HepG2 (cell line): ENCODE results near the gene SPATA13. TPM values are rescaled to one million over a fixed set of nuclear protein-coding genes. Genes with fewer than 3 reads are reported as not detected.
"Not testable (repeated sequence)": the region's sequence is repeated elsewhere in the genome, so short reads cannot be mapped to it uniquely, and the experiment has no call there.

ENCODE experiments used
- ATAC-seq: fragments of 200-7000 bp; cut with Tn5 transposase; 3 replicates; pipeline ENCODE4 v1.9.1; 2020; ENCODE audit warnings: mild to moderate bottlenecking, moderate library complexity
- BruUV-seq: library from RNA; stranded (reverse); fragments of 400-500 nt; replicated peaks from 2 replicates; lab custom pipeline; 2021; lab: Mats Ljungman, UMichigan
- CTCF ChIA-PET: fragments of 300-600 bp; formaldehyde crosslinking; extraction: SDS; loops from one replicate; lab custom pipeline; 2021; ENCODE audit warnings: low total read pairs, inconsistent platforms, low intra/inter-chr PET ratio; lab: Yijun Ruan, JAX
- POLR2A ChIA-PET: fragments of 350-600 bp; sonication (Branson Sonifier 250); formaldehyde crosslinking; loops from one replicate; lab custom pipeline; 2020; ENCODE audit warnings: antibody characterized with exemption, inconsistent platforms; lab: Yijun Ruan, JAX
- DNase-seq: peaks from one replicate; pipeline ENCODE4 v3.0.0-alpha.2; 2015; ENCODE audit warnings: low spot score
- FAIRE-seq: peaks from 3 replicates; lab custom pipeline; 2011; peaks lifted over from hg19 to GRCh38; lab: Jason Lieb, UNC
- H2AFZ ChIP-seq: one replicate; pipeline ENCODE4 v1.6.1; 2011; ENCODE audit warnings: low read length, inconsistent platforms
- H3K27ac ChIP-seq: fragments of 300-600 bp; 3 replicates; pipeline ENCODE4 v1.8.0; 2011; ENCODE audit warnings: mixed run types, mild to moderate bottlenecking, mixed read lengths, low read length, inconsistent platforms; ENCODE audit not compliant: insufficient read depth; ENCODE audit errors: extremely low read length
- H3K27me3 ChIP-seq, 2 experiments: fragments of 200-600 bp in 1 of 2; 2 replicates in 1 of 2; 3 replicates in 1 of 2; pipeline versions ENCODE4 v1.6.0 to v1.8.0; 2011; ENCODE audit warnings: low read length in 2 of 2, mild to moderate bottlenecking in 2 of 2, moderate library complexity in 2 of 2, inconsistent platforms in 1 of 2; ENCODE audit not compliant: insufficient read depth in 2 of 2, control insufficient read depth in 1 of 2
- H3K36me3 ChIP-seq, 2 experiments: fragments of 200-600 bp in 1 of 2; replicated peaks in 1 of 2; 2 replicates in 1 of 2; 3 replicates in 1 of 2; pipeline versions ENCODE4 v1.5.1 to v1.8.0; 2011; ENCODE audit warnings: low read length in 2 of 2, inconsistent platforms in 1 of 2; ENCODE audit not compliant: insufficient read depth in 2 of 2, control insufficient read depth in 1 of 2
- H3K4me1 ChIP-seq: 2 replicates; pipeline ENCODE4 v1.5.1; 2012; ENCODE audit warnings: low read length, inconsistent platforms; ENCODE audit not compliant: insufficient read depth
- H3K4me2 ChIP-seq: 2 replicates; pipeline ENCODE4 v1.6.0; 2011; ENCODE audit warnings: low read depth, low read length, inconsistent platforms
- H3K4me3 ChIP-seq, 3 experiments: fragments of 200-600 bp in 1 of 3; sonication (generic), shearing (Covaris generic) in 1 of 3; replicated peaks in 1 of 3; 2 replicates each; pipeline ENCODE4 v1.5.1; 2011 to 2016; ENCODE audit warnings: low read length in 3 of 3, inconsistent platforms in 2 of 3, low read depth in 2 of 3, mild to moderate bottlenecking in 2 of 3, control low read depth in 1 of 3, mixed read lengths in 1 of 3; ENCODE audit not compliant: insufficient read depth in 1 of 3
- H3K79me2 ChIP-seq: one replicate; pipeline ENCODE4 v1.6.1; 2011; ENCODE audit warnings: low read length, inconsistent platforms; ENCODE audit not compliant: insufficient read depth
- H3K9ac ChIP-seq: 2 replicates; pipeline ENCODE4 v1.6.0; 2011; ENCODE audit warnings: mild to moderate bottlenecking, low read depth, low read length, inconsistent platforms; ENCODE audit not compliant: insufficient read depth
- H3K9me3 ChIP-seq: 2 replicates; pipeline ENCODE4 v1.5.1; 2012; ENCODE audit warnings: mild to moderate bottlenecking, low read length
- H4K20me1 ChIP-seq: 2 replicates; pipeline ENCODE4 v1.6.0; 2011; ENCODE audit warnings: inconsistent platforms, mild to moderate bottlenecking, low read length, moderate library complexity; ENCODE audit not compliant: insufficient read depth
- HDAC6 ChIP-seq: fragments of 200-600 bp; sonication (generic); IDR thresholded peaks from 2 replicates; pipeline ENCODE4 v1.7.0; 2017; ENCODE audit warnings: mild to moderate bottlenecking, antibody characterized with exemption, low read length, low read depth
- SRY ChIP-seq: sonication (generic); formaldehyde crosslinking; IDR thresholded peaks from 2 replicates; pipeline ENCODE4 v1.8.0; 2022; ENCODE audit warnings: mild to moderate bottlenecking, missing genetic modification reagents
- ZBTB39 ChIP-seq: sonication (generic); formaldehyde crosslinking; IDR thresholded peaks from 2 replicates; pipeline ENCODE4 v1.5.0; 2020; ENCODE audit warnings: missing genetic modification reagents
- ZBTB8A ChIP-seq: sonication (generic); formaldehyde crosslinking; IDR thresholded peaks from 2 replicates; pipeline ENCODE4 v1.4.0; 2020; ENCODE audit warnings: mild to moderate bottlenecking, low read depth, missing genetic modification reagents, borderline replicate concordance
- ZFYVE20 ChIP-seq: sonication (generic); formaldehyde crosslinking; IDR thresholded peaks from 2 replicates; pipeline ENCODE4 v1.8.0; 2023; ENCODE audit warnings: low read depth, mild to moderate bottlenecking, moderate library complexity, missing genetic modification reagents, borderline replicate concordance
- ZSCAN31 ChIP-seq: sonication (generic); formaldehyde crosslinking; IDR thresholded peaks from 2 replicates; pipeline ENCODE4 v1.5.0; 2020; ENCODE audit warnings: low read depth, mild to moderate bottlenecking, missing genetic modification reagents
- WGBS: methylation state at CpG from one replicate; pipeline ENCODE4 v1.1.6; 2017; ENCODE audit warnings: low lambda C conversion rate; 5-methylcytosine and 5-hydroxymethylcytosine counted together
- in situ Hi-C: cut with HindIII; loops from 2 replicates; pipeline ENCODE4 v1.10.0; 2017; ENCODE audit warnings: low pct_unique_long_range_greater_than_20kb; ENCODE audit not compliant: extremely low pct_ligation_motif_present
- intact Hi-C: fragments of 100-400 bp; cut with micrococcal nuclease; formaldehyde crosslinking; loops from one replicate; pipeline ENCODE4 v1.10.0; 2022; ENCODE audit not compliant: unreplicated experiment
- polyA plus RNA-seq, 8 experiments: library from polyadenylated mRNA; depleted of rRNA in 3 of 8; stranded (reverse) in 7 of 8; unstranded in 1 of 8; fragments of >200 nt; fragmentation: Illumina TruSeq in 4 of 8; extraction: Trizol in 4 of 8; gene quantifications; 2 replicates each; pipeline versions ENCODE4 v1.2.1 to v1.2.3, GENCODE V29; 2011 to 2016; ENCODE audit warnings: low read depth in 4 of 8, missing spikeins in 1 of 8, mixed read lengths in 1 of 8; ENCODE audit not compliant: insufficient read depth in 1 of 8
- total RNA-seq, 5 experiments: library from RNA; depleted of rRNA; stranded (reverse); fragments of >200 nt; fragmentation: Illumina TruSeq; extraction: Trizol; gene quantifications; 2 replicates each; pipeline ENCODE4 v1.2.3, GENCODE V29; 2016; ENCODE audit warnings: low read depth in 1 of 5

The SPATA13 gene
- total and polyA plus RNA-seq, 2 of the 13 experiments (the other 11 are each of a cell fraction or from before 2014, with no cell fraction given), result 11.3 to 14.2 TPM

GRCh38 chr13:24349778-24350664, 189.5 kb downstream of the SPATA13 start:
- H3K79me2 ChIP-seq, H3K27me3 ChIP-seq, H3K4me1 ChIP-seq, H3K9ac ChIP-seq, FAIRE-seq, H3K4me3 ChIP-seq, CTCF ChIA-PET, H3K36me3 ChIP-seq, POLR2A ChIA-PET, H3K4me2 ChIP-seq, H3K27ac ChIP-seq, H4K20me1 ChIP-seq, BruUV-seq, H3K9me3 ChIP-seq, DNase-seq, ATAC-seq, H2AFZ ChIP-seq: not testable (repeated sequence)
- intact Hi-C loops, result loop anchor here (10.0 kb wide), 1 partner anchor 1415 kb away; no protein-coding TSS in a partner anchor
- WGBS, result 0% methylated on average over 1 of the region's 3 CpGs
- in situ Hi-C loops, result loop anchor here (10.0 kb wide), 1 partner anchor 1415 kb away; no protein-coding TSS in a partner anchor

DNA sequence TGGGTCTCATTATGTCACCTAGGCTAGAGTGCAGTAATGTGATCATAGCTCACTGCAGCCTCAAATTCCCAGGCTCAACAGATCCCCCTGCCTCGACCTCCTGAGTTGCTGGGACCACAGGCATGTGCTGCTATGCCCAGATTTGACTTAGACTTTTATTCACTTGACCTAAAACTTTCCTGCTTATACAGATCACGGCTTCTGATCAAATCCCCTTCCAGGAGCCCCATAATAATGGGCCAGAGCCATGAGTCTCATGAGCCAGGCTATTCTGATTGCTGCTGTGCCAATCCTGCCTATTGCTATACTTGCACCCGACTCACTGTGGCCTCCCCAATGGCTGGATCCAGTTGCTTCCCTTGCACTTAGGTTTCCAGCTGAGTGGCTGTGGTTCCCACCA, 190.9 kb downstream of the SPATA13 start:
- TF ChIP-seq ZFYVE20 (CRISPR knock-in tag), result no peak
- TF ChIP-seq ZSCAN31 (CRISPR knock-in tag), result no peak
- TF ChIP-seq SRY (CRISPR knock-in tag), result no peak
- TF ChIP-seq ZBTB8A (CRISPR knock-in tag), result no peak
- no peak for TF ChIP-seq ZBTB39 (CRISPR knock-in tag)
- no peak for TF ChIP-seq HDAC6
- H3K9ac ChIP-seq, result no peak overlapping the region
- H3K4me3 ChIP-seq, result no peak overlapping the region
- H3K9me3 ChIP-seq, result no peaks in the 10 kb centered on the region
- ATAC-seq, result no peak
- FAIRE-seq, result no peak
- in situ Hi-C loops, result loop anchor here (10.0 kb wide), 1 partner anchor 1417 kb away; no protein-coding TSS in a partner anchor
- 0 out of 5 replicates have a peak, but pooled peaks cover 0 to 3% of the 10 kb centered on the region in 2 experiments for H3K27me3 ChIP-seq
- BruUV-seq, result no TSS peak
- POLR2A ChIA-PET, result no interaction called here
- no peak overlapping the region for H2AFZ ChIP-seq
- 0% methylated on average over 3 of the region's 3 CpGs for WGBS
- intact Hi-C loops, result loop anchor here (10.0 kb wide), 1 partner anchor 1417 kb away; no protein-coding TSS in a partner anchor
- DNase-seq, result no peak
- CTCF ChIA-PET, result no interaction called here
- H3K4me1 ChIP-seq, result no peaks in the 10 kb centered on the region
- no peaks in the 10 kb centered on the region for H3K79me2 ChIP-seq
- no peak overlapping the region for H3K4me2 ChIP-seq
- H3K36me3 ChIP-seq, result no peaks in the 10 kb centered on the region
- H4K20me1 ChIP-seq, result no peaks in the 10 kb centered on the region
- H3K27ac ChIP-seq, result no peak overlapping the region
